GM23248 (cell line): ENCODE results near the gene ADCY1. TPM values are rescaled to one million over a fixed set of nuclear protein-coding genes. Genes with fewer than 3 reads are reported as not detected.

Experiments used
- DNase-seq: peaks from one replicate; pipeline ENCODE4 v3.0.0-alpha.2; 2015
- H2AFZ ChIP-seq: fragments of 200-600 bp; sonication (generic); 2 replicates; pipeline ENCODE4 v1.6.1; 2016; ENCODE audit warnings: antibody characterized with exemption
- H3F3A ChIP-seq: fragments of 200-600 bp; sonication (generic); 2 replicates; pipeline ENCODE4 v1.6.1; 2016; ENCODE audit warnings: mild to moderate bottlenecking, antibody characterized with exemption, mixed run types; ENCODE audit not compliant: insufficient read depth
- H3K27ac ChIP-seq: fragments of 200-600 bp; sonication (generic); 2 replicates; pipeline ENCODE4 v1.5.1; 2016; ENCODE audit warnings: mild to moderate bottlenecking
- H3K27me3 ChIP-seq: fragments of 200-600 bp; sonication (generic); replicated peaks from 2 replicates; pipeline ENCODE4 v1.6.1; 2016; ENCODE audit warnings: mild to moderate bottlenecking; ENCODE audit not compliant: insufficient read depth
- H3K36me3 ChIP-seq: fragments of 200-600 bp; sonication (generic); 2 replicates; pipeline ENCODE4 v1.6.1; 2016; ENCODE audit warnings: low read depth, mild to moderate bottlenecking
- H3K4me1 ChIP-seq: fragments of 200-600 bp; sonication (generic); 2 replicates; pipeline ENCODE4 v1.6.1; 2016; ENCODE audit warnings: mild to moderate bottlenecking; ENCODE audit not compliant: insufficient read depth
- H3K4me2 ChIP-seq: fragments of 200-600 bp; sonication (generic); one replicate; pipeline ENCODE4 v1.6.1; 2016; ENCODE audit warnings: mild to moderate bottlenecking; ENCODE audit not compliant: unreplicated experiment
- H3K4me3 ChIP-seq: fragments of 200-600 bp; sonication (generic); 2 replicates; pipeline ENCODE4 v1.5.1; 2016; ENCODE audit warnings: mild to moderate bottlenecking
- H3K79me2 ChIP-seq: fragments of 200-600 bp; sonication (generic); 2 replicates; pipeline ENCODE4 v1.6.1; 2016; ENCODE audit warnings: mild to moderate bottlenecking; ENCODE audit not compliant: insufficient read depth
- H3K9ac ChIP-seq: fragments of 200-600 bp; sonication (generic); 2 replicates; pipeline ENCODE4 v1.6.1; 2016; ENCODE audit warnings: mild to moderate bottlenecking
- H3K9me2 ChIP-seq: fragments of 200-600 bp; sonication (generic); 2 replicates; pipeline ENCODE4 v1.6.1; 2016; ENCODE audit warnings: mixed run types, mild to moderate bottlenecking, moderate library complexity; ENCODE audit not compliant: insufficient read depth
- H3K9me3 ChIP-seq: fragments of 200-600 bp; sonication (generic); one replicate; pipeline ENCODE4 v1.6.1; 2017; ENCODE audit warnings: low read depth
- H4K20me1 ChIP-seq: fragments of 200-600 bp; sonication (generic); 2 replicates; pipeline ENCODE4 v1.6.0; 2016; ENCODE audit not compliant: insufficient read depth
- EZH2 ChIP-seq: fragments of 200-600 bp; sonication (generic); IDR thresholded peaks from 2 replicates; pipeline ENCODE4 v1.6.1; 2018; ENCODE audit warnings: antibody characterized with exemption, mild to moderate bottlenecking; ENCODE audit not compliant: insufficient read depth, poor library complexity, severe bottlenecking
- EZH2phosphoT487 ChIP-seq: fragments of 200-600 bp; sonication (generic); IDR thresholded peaks from 2 replicates; pipeline ENCODE4 v1.6.1; 2018; ENCODE audit warnings: antibody characterized with exemption, moderate library complexity, mild to moderate bottlenecking, low read depth; ENCODE audit not compliant: insufficient read depth
- WGBS, 2 experiments: methylation state at CpG; one replicate each; pipeline ENCODE4 v1.1.6; 2015 to 2017; ENCODE audit warnings: low lambda C conversion rate in 2 of 2, low coverage in 1 of 2; ENCODE audit errors: missing lambda C conversion rate in 2 of 2; 5-methylcytosine and 5-hydroxymethylcytosine counted together
- in situ Hi-C: fragments of 300-500 bp; cut with MboI; formaldehyde crosslinking; loops from 2 replicates; pipeline ENCODE4 v1.15.0; 2020
- polyA plus RNA-seq: library from polyadenylated mRNA; unstranded; fragments of >200 nt; fragmentation: Nextera tagmentation; extraction: Ambion mirVana; gene quantifications from 2 replicates; pipeline ENCODE4 v1.2.1, GENCODE V29; 2016
- total RNA-seq: library from RNA; depleted of rRNA; stranded (reverse); fragments of >200 nt; shearing (Covaris generic); gene quantifications from 2 replicates; pipeline ENCODE4 v1.2.3, GENCODE V29; 2014

ADCY1 gene
- total and polyA plus RNA-seq, 2 experiments from 2014 or later: 0.11 TPM; not detected in 1

DNA sequence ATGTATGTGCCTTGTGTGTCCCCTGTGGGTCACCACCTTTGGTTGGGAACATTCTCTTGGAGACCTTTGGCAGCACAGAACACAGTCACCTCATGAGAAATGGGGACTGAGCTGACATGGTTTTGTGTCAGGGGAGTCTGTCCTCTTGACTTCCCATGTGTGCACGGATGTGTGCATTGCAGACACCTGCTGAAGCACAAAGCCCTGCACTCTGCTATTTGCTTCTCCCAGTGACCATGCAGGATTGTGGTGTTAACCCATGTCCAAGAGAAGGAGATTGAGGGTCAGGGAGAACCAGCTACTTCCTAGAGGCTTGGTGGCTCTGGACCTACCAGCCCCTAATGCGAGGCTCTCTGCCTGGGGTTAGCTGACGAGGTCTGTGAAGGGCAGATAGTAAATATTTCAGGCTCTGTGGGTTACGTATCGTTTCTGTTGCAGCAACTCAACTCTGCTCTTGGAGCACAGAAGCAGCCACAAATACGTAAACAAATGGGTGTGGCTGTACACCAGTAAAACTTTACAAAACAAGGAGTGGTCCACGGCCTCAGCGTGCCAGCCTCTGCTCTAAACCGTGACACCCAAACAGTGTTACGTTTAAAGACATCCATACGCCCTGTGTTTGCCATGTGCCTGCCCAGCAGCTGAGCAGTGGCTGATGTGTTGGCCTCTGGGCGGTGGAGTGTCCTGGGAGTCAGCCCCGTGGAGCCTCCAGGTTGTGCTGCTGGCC is 51.7 kb downstream of the ADCY1 start:
- Histone ChIP-seq H3K4me3 (no peak overlapping the region), H3K4me1 (no peaks in the 10 kb centered on the region), H3K79me2 (no peaks in the 10 kb centered on the region), H2AFZ (no peak overlapping the region), H3F3A (no peaks in the 10 kb centered on the region), H3K27me3 (0 out of 2 replicates have a peak, but pooled peaks cover 3% of the 10 kb centered on the region), H3K9me2 (no peaks in the 10 kb centered on the region), H3K4me2 (no peak overlapping the region), H3K27ac (no peak overlapping the region), H3K9ac (no peak overlapping the region), H3K36me3 (no peaks in the 10 kb centered on the region), H3K9me3 (no peaks in the 10 kb centered on the region), H4K20me1 (no peaks in the 10 kb centered on the region)
- peak; percentile 16 for DNase-seq
- no peak for TF ChIP-seq EZH2
- no peak for TF ChIP-seq EZH2phosphoT487
- in situ Hi-C loops: no loop called here
- WGBS, 2 experiments: 12 to 16% methylated on average over 13 of the region's 13 CpGs

DNA sequence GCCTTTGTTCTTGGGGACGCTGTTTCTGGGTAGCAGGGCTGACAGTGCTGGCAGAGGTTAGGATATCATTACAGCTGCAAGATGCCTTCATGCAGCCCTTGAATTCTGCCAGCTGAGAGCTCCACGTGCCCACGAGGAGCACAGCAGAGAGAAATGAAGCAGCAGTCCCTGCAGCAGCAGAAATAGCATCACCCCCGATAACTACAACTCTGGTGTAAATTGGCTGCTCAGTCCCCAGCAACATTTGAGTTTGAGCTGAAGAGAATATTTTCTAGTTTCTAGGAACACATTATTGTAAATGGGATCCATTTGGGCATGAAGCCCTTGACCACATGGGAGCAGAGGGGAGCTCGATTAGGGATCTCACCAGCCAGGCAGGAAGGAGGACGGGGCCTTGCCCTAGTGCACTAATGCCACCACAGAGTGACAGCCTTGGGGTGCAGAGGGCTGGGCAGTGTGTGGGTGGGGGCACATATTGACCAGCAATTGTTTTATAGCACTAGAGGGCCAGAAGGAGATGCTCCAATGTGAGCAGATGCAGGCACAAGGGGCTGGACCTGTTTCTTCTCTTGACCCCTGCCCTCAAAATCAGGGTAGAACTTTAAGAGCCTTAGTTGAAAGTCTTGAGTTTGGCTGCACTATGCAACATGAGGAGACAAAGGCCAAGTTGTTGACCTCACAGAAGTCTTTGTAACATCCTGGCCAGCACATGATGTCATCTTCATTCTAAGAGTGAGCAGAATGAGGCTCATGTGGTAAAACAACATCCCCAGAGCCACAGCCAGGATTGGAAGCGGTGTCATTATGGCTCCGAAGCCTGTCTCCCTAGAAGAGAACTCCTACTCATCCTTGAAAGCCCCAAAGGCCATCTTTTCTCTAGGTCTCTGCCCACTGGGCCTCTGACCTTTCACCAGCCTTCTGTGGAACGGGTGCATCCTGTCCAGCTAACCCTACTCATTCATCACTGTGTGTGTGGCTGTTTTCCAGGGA is 52.6 kb downstream of the ADCY1 start:
- Histone ChIP-seq H3K36me3 (no peaks in the 10 kb centered on the region), H2AFZ (no peak overlapping the region), H4K20me1 (no peaks in the 10 kb centered on the region), H3K9me2 (no peaks in the 10 kb centered on the region), H3K4me2 (no peak overlapping the region), H3K4me1 (no peaks in the 10 kb centered on the region), H3K27ac (no peak overlapping the region), H3K9ac (no peak overlapping the region), H3K9me3 (no peaks in the 10 kb centered on the region), H3F3A (no peaks in the 10 kb centered on the region), H3K4me3 (no peak overlapping the region), H3K27me3 (peaks cover 3% of the 10 kb centered on the region; the same call in 1 of the 2 replicates), H3K79me2 (no peaks in the 10 kb centered on the region)
- TF ChIP-seq EZH2phosphoT487 (no peak), EZH2 (no peak)
- in situ Hi-C loops: no loop called here
- no peak for DNase-seq
- 41% methylated on average over 9 of the region's 9 CpGs for WGBS, 2 experiments

DNA sequence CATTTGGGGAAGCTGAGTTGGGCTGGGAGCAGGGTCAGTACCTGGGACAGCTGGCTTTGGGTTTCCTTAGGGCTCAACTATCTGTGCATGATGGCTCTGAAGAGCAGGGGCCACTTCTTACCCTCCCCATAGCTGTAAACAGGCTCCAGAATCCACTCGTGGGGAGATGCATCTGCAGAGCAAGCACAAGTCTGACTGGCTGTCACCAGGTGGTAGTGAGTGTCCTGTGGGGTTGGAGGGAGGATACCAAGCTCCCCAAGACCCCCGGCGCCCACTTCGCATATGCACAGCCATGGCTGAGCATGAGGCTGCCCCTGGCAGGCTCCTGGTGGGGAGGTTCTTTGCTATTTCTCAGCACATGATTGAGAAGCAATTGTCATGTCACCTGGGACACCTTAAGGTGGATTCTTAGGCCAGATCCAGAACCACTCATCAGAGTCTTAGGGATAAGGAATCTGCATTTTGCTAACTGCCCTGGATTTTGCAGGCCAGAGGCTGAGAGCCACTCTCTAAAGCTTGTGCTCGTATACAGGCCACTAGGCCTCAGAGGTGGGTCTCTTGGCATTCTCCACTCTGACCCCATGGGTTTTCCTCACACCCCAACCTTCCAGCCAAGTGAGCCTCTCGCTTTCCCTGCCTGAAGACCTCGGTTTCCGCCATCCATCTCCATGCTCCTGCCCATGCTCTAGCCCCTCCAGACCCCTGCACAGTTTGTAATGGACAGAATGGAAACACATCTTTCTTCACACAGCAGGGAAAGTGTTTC is 53.7 kb downstream of the ADCY1 start:
- in situ Hi-C loops: no loop called here
- Histone ChIP-seq H3K27me3 (peaks cover 8% of the 10 kb centered on the region; the same call in 1 of the 2 replicates), H3K9ac (no peak overlapping the region), H3K79me2 (no peaks in the 10 kb centered on the region), H3K4me3 (no peak overlapping the region), H3K4me2 (no peak overlapping the region), H2AFZ (no peak overlapping the region), H3K27ac (no peak overlapping the region), H3K36me3 (no peaks in the 10 kb centered on the region), H4K20me1 (no peaks in the 10 kb centered on the region), H3K4me1 (no peaks in the 10 kb centered on the region), H3K9me3 (no peaks in the 10 kb centered on the region), H3K9me2 (no peaks in the 10 kb centered on the region), H3F3A (no peaks in the 10 kb centered on the region)
- TF ChIP-seq EZH2phosphoT487 (no peak), EZH2 (no peak)
- 44 to 47% methylated on average over 8 of the region's 8 CpGs for WGBS, 2 experiments
- DNase-seq: no peak

DNA sequence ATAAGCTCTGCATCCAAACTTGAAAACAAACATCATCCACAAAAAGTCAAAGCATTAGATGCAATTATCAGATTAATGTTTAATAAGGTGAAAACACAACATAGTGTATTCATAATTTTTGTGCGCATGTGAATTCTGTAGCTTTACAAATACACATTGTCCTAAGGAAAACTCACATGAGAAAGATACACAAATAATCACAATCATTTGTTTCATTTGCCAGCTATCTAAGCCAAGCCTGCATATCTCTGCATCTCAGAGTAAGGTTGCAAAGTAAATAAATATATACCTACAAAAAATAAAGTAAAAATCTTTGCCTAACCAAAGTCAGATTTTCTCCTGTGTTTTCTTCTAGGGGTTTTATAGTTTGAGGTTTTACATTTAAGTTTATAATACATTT is 57.4 kb downstream of the ADCY1 start:
- Histone ChIP-seq H4K20me1 (no peaks in the 10 kb centered on the region), H3K4me1 (no peaks in the 10 kb centered on the region), H3K27ac (no peak overlapping the region), H3K9ac (no peak overlapping the region), H2AFZ (no peak overlapping the region), H3F3A (no peaks in the 10 kb centered on the region), H3K36me3 (no peaks in the 10 kb centered on the region), H3K9me3 (no peaks in the 10 kb centered on the region), H3K9me2 (no peaks in the 10 kb centered on the region), H3K79me2 (no peaks in the 10 kb centered on the region), H3K27me3 (peaks cover 12% of the 10 kb centered on the region), H3K4me2 (no peak overlapping the region), H3K4me3 (no peak overlapping the region)
- TF ChIP-seq EZH2phosphoT487 (no peak), EZH2 (no peak)
- in situ Hi-C loops: no loop called here
- WGBS, 2 experiments: 79 to 89% methylated on average over 1 of the region's 1 CpG
- no peak for DNase-seq
